Esophagus muscularis mucosa (tissue), 4 donors: ENCODE data around the gene C1orf105. TPM values are rescaled to one million over a fixed set of nuclear protein-coding genes. Genes with fewer than 3 reads are reported as not detected.

Experiments
- DNase-seq: peaks from one replicate; pipeline ENCODE4 v3.0.0-alpha.2; 2017; ENCODE audit errors: extremely low spot score
- H3K27ac ChIP-seq, 4 donors: fragments of 200-600 bp; sonication (generic); replicated peaks in 1 of 4; 1 replicate in 3 of 4; 2 replicates in 1 of 4; pipeline ENCODE4 v1.5.1; 2016 to 2019; ENCODE audit warnings: mild to moderate bottlenecking in 1 of 4
- H3K27me3 ChIP-seq, 4 donors: fragments of 200-600 bp; sonication (generic); one replicate each; pipeline versions ENCODE4 v1.5.1 to v1.6.0; 2016 to 2019
- H3K36me3 ChIP-seq, 4 donors: fragments of 200-600 bp; sonication (generic); one replicate each; pipeline ENCODE4 v1.5.1; 2016 to 2019
- H3K4me1 ChIP-seq, 4 donors: fragments of 200-600 bp; sonication (generic); one replicate each; pipeline ENCODE4 v1.5.1; 2016 to 2019
- H3K4me3 ChIP-seq, 4 donors: fragments of 200-600 bp; sonication (generic); 1 replicate in 2 of 4; 2 replicates in 2 of 4; pipeline ENCODE4 v1.5.1; 2016 to 2019; ENCODE audit warnings: mild to moderate bottlenecking in 4 of 4, moderate library complexity in 1 of 4
- H3K9me3 ChIP-seq, 4 donors: fragments of 200-600 bp; sonication (generic); 1 replicate in 3 of 4; 2 replicates in 1 of 4; pipeline ENCODE4 v1.5.1; 2016 to 2019
- CTCF ChIP-seq, 3 experiments: fragments of 200-600 bp in 2 of 3; fragments of 450-650 bp in 1 of 3; sonication (generic) in 2 of 3; IDR thresholded peaks; one replicate each; pipeline ENCODE4 v1.5.1; 2017 to 2019; ENCODE audit warnings: antibody characterized with exemption in 3 of 3, mild to moderate bottlenecking in 2 of 3, moderate library complexity in 1 of 3
- EP300 ChIP-seq: sonication (generic); formaldehyde crosslinking; IDR thresholded peaks from one replicate; pipeline ENCODE4 v1.6.1; 2017; ENCODE audit warnings: antibody characterized with exemption
- POLR2A ChIP-seq: fragments of 450-650 bp; IDR thresholded peaks from one replicate; pipeline ENCODE4 v1.6.1; 2017; ENCODE audit warnings: antibody characterized with exemption, moderate library complexity, mild to moderate bottlenecking, low read depth
- POLR2AphosphoS5 ChIP-seq, 2 donors: sonication (generic); formaldehyde crosslinking; IDR thresholded peaks; one replicate each; pipeline ENCODE4 v1.6.1; 2017; ENCODE audit warnings: antibody characterized with exemption in 2 of 2
- WGBS: methylation state at CpG from one replicate; pipeline ENCODE4 v1.1.5; 2018; 5-methylcytosine and 5-hydroxymethylcytosine counted together
- intact Hi-C: fragments of 100-400 bp; cut with DNase I; formaldehyde crosslinking; loops from one replicate; pipeline ENCODE4 v1.15.1; 2023
- total RNA-seq, 4 donors: library from RNA; depleted of rRNA; stranded (reverse); fragments of >200 nt; gene quantifications; one replicate each; pipeline versions ENCODE4 v1.1.0 to v1.2.1, GENCODE V29; 2016

The C1orf105 gene
- total RNA-seq, 4 donors from 2014 or later = not detected

DNA sequence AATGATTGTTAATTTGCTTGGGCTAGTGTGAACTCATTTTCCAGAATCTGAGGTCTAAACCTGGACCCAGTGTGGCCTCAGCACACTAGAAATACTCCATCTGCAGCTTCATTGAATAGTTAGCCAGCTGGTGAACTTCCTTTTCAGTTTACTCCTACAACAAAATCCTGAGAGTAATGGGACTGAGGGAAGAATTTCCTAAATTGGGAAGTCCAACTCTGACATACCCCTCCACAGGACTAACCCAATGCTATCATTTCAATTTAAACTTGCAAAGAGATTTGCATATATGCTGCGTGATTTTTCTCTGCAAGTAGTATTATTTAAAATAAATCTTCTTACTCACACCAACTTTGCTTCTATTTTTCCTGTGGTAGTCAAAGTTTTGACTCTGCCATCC is 51.2 kb downstream of the C1orf105 start:
- intact Hi-C loops = no loop called here
- WGBS = 90% methylated on average over 1 of the region's 1 CpG
- Histone ChIP-seq H3K27ac (no peak overlapping the region), H3K9me3 (no peaks in the 10 kb centered on the region), H3K36me3 (no peaks in the 10 kb centered on the region), H3K4me3 (no peak overlapping the region), H3K4me1 (no peaks in the 10 kb centered on the region), H3K27me3 (no peaks in the 10 kb centered on the region)
- DNase-seq = no peak
- no peak for TF ChIP-seq EP300
- no peak for TF ChIP-seq POLR2A
- TF ChIP-seq POLR2AphosphoS5 (IDR thresholded peaks at IDR 0.05) = no peak
- TF ChIP-seq CTCF (IDR thresholded peaks at IDR 0.05) = no peak

DNA sequence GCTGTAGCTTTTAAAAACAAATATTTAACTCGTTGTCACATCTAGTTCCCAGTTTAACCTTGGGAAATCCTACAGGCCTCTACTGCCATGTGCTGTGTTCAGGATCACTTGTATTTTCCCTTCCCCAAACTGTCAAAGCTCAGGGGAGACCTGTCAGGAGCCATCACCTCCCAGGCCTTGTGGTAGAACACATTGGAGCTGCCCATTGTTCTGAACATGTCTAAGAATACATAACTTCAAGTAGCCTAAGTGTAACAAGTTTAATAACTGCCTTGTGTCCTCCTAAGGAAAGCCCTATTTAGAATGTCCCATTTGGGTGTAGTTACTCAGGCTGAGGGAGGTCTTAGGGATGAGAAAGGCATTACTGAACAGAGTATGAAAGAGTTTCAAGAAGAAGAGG is 52.0 kb downstream of the C1orf105 start:
- no peaks in the 10 kb centered on the region for H3K36me3 ChIP-seq
- DNase-seq = no peak
- H3K27me3 ChIP-seq = no peaks in the 10 kb centered on the region
- H3K4me3 ChIP-seq = no peak overlapping the region
- intact Hi-C loops = no loop called here
- WGBS = 55% methylated on average over 1 of the region's 1 CpG
- no peaks in the 10 kb centered on the region for H3K9me3 ChIP-seq
- no peaks in the 10 kb centered on the region for H3K4me1 ChIP-seq
- no peak overlapping the region for H3K27ac ChIP-seq
- TF ChIP-seq POLR2AphosphoS5 (IDR thresholded peaks at IDR 0.05) = no peak
- TF ChIP-seq CTCF (IDR thresholded peaks at IDR 0.05) = no peak
- TF ChIP-seq POLR2A = no peak
- no peak for TF ChIP-seq EP300

GRCh38 chr1:172473302-172473701 is 52.8 kb downstream of the C1orf105 start:
- WGBS = 68% methylated on average over 3 of the region's 3 CpGs
- intact Hi-C loops = no loop called here

DNA sequence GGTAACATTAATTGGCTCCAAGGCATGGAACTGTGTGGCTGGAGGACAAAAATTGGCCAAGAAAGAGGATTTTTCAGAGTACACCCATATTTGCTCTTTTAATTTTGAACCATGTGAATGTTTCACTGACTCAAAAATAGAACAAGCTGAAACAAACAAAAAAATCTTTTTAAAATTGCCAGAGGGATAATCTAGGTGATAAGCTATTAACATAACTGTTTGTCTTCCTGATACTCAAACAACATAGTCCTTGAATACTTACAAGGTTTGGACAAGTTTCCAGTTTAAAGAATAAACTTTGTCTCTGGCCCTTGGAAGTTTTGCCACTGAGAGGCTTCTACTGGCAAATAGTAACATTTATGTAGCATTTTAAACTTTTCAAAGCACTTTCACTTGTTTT is 53.4 kb downstream of the C1orf105 start:
- H3K36me3 ChIP-seq = no peaks in the 10 kb centered on the region

More at GRCh38 chr1:172473302-172473701, 52.8 kb downstream of the C1orf105 start:
- TF ChIP-seq EP300 (no peak), POLR2AphosphoS5 (IDR thresholded peaks at IDR 0.05) (no peak), POLR2A (no peak), CTCF (IDR thresholded peaks at IDR 0.05) (no peak)
- H3K4me3 ChIP-seq = no peak overlapping the region
- no peaks in the 10 kb centered on the region for H3K27me3 ChIP-seq
- no peaks in the 10 kb centered on the region for H3K36me3 ChIP-seq
- H3K27ac ChIP-seq = no peak overlapping the region
- DNase-seq = no peak
- H3K4me1 ChIP-seq = no peaks in the 10 kb centered on the region
- H3K9me3 ChIP-seq = no peaks in the 10 kb centered on the region

More for the DNA sequence above, 53.4 kb downstream of the C1orf105 start:
- H3K27ac ChIP-seq = no peak overlapping the region
- DNase-seq = no peak
- TF ChIP-seq CTCF (IDR thresholded peaks at IDR 0.05) = no peak
- no peak for TF ChIP-seq POLR2A
- no peak for TF ChIP-seq POLR2AphosphoS5 (IDR thresholded peaks at IDR 0.05)
- no peak for TF ChIP-seq EP300
- no peaks in the 10 kb centered on the region for H3K9me3 ChIP-seq
- no peak overlapping the region for H3K4me3 ChIP-seq
- H3K27me3 ChIP-seq = no peaks in the 10 kb centered on the region
- H3K4me1 ChIP-seq = no peaks in the 10 kb centered on the region
- intact Hi-C loops = no loop called here
